GM12872 (cell line): ENCODE results near the gene GPR107.

Experiments
- TF ChIP-seq, protein P1 (sequence below): IDR thresholded peaks from 3 replicates; pipeline ENCODE4 v1.5.1; 2011; ENCODE audit warnings: low read depth, mild to moderate bottlenecking, low read length, moderate library complexity; ENCODE audit not compliant: insufficient read depth

GPR107 gene

DNA sequence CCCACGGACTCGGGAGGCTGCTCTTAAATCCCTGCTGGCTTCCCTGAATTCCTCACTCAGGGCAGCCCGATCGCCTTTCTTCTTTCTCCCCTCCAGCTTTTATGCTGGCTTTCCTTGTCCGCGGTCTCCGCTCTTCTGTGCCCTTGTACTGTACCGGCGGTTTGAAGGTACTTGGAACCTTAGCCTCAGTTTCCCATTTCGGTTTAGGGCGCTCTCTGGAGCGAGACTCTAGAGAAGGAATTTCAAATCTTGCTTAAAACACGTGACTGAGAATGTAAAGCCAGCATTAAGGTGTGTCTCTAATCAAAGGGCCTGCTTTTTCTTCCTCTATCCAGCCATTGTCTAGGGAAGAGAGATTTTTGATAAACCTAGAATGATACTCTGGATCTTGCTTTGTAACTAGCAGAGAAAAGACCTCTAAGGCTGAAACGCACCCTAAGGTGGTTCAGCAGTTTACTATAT is 650 bp downstream of the GPR107 start:
- TF ChIP-seq, protein P1, sequence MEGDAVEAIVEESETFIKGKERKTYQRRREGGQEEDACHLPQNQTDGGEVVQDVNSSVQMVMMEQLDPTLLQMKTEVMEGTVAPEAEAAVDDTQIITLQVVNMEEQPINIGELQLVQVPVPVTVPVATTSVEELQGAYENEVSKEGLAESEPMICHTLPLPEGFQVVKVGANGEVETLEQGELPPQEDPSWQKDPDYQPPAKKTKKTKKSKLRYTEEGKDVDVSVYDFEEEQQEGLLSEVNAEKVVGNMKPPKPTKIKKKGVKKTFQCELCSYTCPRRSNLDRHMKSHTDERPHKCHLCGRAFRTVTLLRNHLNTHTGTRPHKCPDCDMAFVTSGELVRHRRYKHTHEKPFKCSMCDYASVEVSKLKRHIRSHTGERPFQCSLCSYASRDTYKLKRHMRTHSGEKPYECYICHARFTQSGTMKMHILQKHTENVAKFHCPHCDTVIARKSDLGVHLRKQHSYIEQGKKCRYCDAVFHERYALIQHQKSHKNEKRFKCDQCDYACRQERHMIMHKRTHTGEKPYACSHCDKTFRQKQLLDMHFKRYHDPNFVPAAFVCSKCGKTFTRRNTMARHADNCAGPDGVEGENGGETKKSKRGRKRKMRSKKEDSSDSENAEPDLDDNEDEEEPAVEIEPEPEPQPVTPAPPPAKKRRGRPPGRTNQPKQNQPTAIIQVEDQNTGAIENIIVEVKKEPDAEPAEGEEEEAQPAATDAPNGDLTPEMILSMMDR, result no peak

DNA sequence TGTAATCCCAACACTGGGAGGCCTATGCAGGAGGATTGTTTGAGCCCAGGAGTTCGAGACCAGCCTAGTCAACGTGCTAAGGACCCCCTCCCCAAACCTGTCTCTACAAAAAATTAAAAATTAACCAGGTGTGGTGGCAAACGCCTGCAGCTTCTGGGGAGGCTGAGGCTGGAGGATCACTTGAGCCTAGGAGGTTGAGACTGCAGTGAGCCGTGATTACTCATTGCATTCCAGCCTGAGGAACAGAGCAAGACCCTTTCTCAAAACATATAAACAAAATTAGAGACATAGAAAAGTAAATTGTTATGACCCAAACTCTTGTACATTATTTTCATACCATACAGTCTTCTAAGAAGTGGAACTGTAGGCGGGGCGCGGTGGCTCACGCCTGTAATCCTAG is 1.1 kb downstream of the GPR107 start:
- TF ChIP-seq, protein P1, result no peak

GRCh38 chr9:130058154-130058553 is 4.4 kb downstream of the GPR107 start:
- TF ChIP-seq, protein P1, result peak; percentile 41; the same call in 2 of the 3 replicates

- TF ChIP-seq, protein P1, result no peak
These were observed 5.2 kb downstream of the GPR107 start for GRCh38 chr9:130058887-130059286.

- TF ChIP-seq, protein P1, result no peak
These were observed 6.6 kb downstream of the GPR107 start for GRCh38 chr9:130060296-130060695.

- TF ChIP-seq, protein P1, result no peak
These were observed 9.0 kb downstream of the GPR107 start for GRCh38 chr9:130062750-130063149.

- TF ChIP-seq, protein P1, result no peak
These were observed 10.9 kb downstream of the GPR107 start for GRCh38 chr9:130064621-130065020.
